Measurements from ENCODE around the gene GOLGA8R.
"Not testable (repeated sequence)": the region's sequence is repeated elsewhere in the genome, so short reads cannot be mapped to it uniquely, and the experiment has no call there.

The GOLGA8R gene, protein sequence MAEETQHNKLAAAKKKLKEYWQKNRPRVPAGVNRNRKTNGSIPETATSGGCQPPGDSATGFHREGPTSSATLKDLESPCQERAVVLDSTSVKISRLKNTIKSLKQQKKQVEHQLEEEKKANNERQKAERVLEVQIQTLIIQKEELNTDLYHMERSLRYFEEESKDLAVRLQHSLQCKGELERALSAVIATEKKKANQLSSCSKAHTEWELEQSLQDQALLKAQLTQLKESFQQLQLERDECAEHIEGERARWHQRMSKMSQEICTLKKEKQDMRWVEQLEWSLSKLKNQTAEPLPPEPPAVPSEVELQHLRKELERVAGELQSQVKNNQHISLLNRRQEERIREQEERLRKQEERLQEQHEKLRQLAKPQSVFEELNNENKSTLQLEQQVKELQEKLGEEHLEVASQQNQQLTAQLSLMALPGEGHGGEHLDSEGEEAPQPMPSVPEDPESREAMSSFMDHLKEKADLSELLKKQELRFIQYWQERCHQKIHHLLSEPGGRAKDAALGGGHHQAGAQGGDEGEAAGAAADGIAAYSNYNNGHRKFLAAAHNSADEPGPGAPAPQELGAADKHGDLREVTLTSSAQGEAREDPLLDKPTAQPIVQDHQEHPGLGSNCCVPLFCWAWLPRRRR

DNA sequence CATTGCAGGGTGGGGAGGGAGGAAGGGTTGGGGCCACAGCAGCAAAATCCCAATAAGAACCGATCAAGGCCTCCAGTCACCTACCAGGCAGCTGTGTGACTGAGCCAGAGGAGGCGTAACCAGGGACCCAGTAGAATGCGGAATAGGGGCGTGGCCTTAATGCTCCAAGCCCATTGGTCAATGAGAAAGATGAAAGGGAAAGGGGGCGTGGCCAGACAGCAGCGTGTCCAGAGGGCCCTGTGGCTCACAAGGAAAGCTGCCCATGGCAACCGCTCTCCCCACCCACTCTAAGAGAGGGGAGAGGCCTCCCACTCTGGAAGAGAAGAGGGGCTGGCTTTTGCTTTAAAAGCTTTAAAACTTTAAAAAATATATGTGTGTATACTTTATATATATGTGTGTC is at the start of gene GOLGA8R:
Gene GOLGA8R, minus strand, starts transcription at position 101 of the 400 bp plus-strand sequence. Its CDS starts 98 bp downstream, at position 3.
- in situ Hi-C loops (cut with MboI; ENCODE audit: low sequenced_read_pairs): not testable (repeated sequence)

DNA sequence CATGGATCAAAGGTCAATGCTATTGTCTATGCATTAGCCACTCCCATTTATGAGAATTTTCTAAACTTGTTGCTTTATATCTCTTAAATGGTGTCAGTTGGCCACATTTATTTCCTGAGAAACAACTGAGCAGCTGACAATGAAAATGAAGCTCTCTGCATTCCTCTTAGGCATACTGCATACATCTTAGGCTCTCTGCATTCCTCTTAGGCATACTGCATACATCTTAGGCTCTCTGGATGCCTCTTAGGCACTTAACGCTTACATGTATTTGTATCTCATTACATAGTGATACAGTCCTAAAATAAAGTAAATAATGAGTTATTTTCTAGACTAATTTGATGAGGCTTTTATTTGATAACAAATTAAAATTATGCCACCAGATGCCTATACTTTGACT is 49.8 kb upstream of the GOLGA8R start:
- in situ Hi-C loops (cut with MboI; ENCODE audit: low sequenced_read_pairs): not testable (repeated sequence)

DNA sequence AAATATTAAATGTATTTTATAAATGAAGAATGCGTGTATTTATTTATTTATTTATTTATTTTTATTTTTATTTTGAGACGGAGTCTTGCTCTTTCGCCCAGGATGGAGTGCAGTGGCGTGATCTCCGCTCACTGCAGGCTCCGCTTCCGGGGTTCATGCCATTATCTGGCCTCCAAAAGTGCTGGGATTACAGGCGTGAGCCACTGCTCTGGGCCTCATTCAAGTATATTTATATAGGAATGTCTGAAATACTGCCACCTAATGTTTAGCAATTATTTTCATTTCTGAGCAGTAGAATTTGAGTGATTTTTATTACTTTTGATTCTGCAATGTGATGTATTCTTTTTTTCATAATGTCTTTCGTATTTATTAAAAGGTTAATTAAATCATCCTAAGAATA is 48.1 kb upstream of the GOLGA8R start:
- in situ Hi-C loops (cut with MboI; ENCODE audit: low sequenced_read_pairs): not testable (repeated sequence)

DNA sequence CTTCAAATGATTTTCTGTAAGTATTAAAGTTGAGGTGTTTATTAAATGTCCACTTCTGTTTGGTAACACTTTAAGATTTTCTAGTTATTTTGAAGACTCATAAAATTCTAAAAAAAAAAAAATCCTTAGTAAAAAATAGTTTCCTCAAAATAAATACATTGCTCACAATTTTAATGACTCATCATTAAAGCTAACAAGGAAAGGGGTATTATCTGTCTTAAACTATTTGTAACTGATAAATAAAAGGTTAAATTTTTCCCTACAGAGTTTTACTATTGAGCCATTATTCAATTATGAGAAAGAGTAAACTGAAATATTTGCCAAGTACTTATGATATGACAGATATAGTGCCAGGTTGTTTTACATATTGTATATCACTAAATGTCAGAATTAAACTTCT is 38.6 kb upstream of the GOLGA8R start:
- in situ Hi-C loops (cut with MboI; ENCODE audit: low sequenced_read_pairs): not testable (repeated sequence)

DNA sequence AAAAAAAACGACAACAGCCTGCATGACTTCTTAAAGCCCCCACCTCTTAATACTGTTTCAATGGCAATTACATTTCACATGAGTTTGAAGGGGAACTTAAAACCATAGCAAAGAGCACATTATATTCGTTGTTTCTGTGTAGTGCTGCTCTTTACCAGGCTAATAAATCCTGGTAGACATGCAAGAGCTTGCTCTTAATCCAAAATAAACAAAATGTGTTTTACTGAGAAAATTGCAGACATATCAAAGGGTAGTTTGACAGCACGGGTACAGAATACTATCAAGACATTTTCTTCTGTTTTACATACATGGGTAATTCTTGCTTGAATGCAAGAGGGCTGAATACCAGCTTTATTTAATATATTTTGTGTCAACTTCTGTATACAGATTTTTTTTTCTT is 24.3 kb upstream of the GOLGA8R start:
- in situ Hi-C loops (cut with MboI; ENCODE audit: low sequenced_read_pairs): not testable (repeated sequence)

DNA sequence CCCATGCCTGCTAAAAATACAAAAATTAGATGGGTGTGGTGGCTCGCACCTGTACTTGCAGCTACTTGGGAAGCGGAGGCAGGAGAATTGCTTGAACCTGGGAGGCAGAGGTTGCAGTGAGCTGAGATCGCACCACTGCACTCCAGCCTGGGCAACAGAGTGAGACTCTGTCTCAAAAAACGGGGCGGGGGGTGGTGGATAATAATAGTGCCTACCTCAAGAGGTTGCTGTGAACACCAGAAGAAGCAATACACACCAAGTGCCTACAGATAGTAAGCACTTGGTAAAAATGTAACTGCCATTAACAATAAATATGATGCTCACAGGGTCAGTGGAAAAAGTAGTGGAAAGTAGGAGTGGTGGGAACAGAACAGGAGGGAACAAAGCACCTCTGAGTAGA is 21.8 kb upstream of the GOLGA8R start:
- in situ Hi-C loops (cut with MboI; ENCODE audit: low sequenced_read_pairs): not testable (repeated sequence)

DNA sequence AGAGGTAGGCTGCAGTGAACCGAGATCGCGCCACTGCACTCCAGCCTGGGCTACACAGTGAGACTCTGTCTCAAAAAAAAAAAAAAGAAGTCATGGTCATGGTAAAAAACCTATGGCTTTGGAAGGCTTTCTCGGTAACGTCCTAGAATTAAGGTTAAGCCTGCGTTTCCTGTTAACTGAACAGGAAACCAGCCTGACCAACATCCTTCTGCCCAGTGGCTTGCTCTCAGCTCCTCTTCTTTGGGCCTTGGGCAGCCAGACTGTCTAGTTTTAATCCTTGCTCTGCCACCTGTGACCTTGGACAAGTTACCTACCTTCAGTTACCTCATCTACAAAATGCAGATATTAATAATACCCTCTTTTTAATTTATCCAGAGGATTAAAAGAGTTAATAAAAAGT is 6.7 kb upstream of the GOLGA8R start:
- in situ Hi-C loops (cut with MboI; ENCODE audit: low sequenced_read_pairs): not testable (repeated sequence)

DNA sequence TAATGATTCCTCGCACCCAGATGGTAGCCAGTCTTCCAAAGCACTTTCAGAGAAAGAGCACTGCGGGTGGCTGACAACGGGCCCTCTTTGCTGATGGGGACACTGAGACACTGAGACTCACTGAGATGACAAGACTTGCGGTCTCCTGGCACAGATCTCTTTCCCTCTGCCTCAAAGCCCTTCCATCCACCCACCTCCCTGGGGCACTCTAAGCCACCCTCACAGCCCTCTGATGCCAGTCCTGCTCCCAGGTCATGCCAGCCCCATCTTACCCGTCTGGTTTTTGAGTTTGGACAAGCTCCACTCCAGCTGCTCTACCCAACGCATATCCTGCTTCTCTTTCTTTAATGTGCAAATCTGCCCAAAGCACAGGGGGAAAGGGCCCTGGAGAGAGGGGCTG is 6.4 kb downstream of the GOLGA8R start:
- in situ Hi-C loops (cut with MboI; ENCODE audit: low sequenced_read_pairs): not testable (repeated sequence)

DNA sequence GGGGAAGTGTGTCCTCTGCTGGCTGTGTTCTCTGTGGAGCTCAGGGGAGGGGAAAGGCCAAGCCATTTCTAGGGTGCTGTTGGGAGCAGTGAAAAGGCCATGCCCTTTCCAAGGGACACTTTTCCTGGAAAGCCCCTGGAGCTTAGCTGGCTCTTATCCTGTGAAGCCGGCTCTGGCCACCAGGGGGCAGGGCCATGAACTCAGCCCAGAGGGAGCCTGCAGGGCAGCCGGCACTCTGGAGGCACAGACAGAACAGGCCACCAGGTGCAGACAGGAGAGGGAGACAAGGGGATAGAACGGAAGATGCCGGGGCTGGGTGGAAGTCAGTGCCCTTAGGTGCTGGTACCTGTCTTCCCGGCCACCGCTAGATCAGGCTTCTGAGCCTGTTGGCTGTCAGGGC is 15.1 kb downstream of the GOLGA8R start:
- in situ Hi-C loops (cut with MboI; ENCODE audit: low sequenced_read_pairs): not testable (repeated sequence)

DNA sequence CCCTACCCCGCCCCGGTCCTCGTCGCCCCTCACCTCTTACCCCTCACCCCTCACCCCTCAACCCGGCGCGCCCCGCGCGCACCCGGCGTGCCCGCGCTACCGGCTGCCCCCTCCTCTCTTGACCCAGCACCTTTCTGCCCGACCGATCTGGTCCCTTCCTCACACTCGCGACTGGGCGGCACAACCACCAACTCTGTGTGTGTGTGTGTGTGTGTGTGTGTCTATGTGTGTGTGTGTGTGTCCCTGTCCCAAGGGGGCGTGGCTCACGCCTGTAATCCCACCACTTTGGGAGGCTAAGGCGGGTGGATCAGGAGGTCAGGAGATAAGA is 20.4 kb downstream of the GOLGA8R start:
- in situ Hi-C loops (cut with MboI; ENCODE audit: low sequenced_read_pairs): not testable (repeated sequence)

DNA sequence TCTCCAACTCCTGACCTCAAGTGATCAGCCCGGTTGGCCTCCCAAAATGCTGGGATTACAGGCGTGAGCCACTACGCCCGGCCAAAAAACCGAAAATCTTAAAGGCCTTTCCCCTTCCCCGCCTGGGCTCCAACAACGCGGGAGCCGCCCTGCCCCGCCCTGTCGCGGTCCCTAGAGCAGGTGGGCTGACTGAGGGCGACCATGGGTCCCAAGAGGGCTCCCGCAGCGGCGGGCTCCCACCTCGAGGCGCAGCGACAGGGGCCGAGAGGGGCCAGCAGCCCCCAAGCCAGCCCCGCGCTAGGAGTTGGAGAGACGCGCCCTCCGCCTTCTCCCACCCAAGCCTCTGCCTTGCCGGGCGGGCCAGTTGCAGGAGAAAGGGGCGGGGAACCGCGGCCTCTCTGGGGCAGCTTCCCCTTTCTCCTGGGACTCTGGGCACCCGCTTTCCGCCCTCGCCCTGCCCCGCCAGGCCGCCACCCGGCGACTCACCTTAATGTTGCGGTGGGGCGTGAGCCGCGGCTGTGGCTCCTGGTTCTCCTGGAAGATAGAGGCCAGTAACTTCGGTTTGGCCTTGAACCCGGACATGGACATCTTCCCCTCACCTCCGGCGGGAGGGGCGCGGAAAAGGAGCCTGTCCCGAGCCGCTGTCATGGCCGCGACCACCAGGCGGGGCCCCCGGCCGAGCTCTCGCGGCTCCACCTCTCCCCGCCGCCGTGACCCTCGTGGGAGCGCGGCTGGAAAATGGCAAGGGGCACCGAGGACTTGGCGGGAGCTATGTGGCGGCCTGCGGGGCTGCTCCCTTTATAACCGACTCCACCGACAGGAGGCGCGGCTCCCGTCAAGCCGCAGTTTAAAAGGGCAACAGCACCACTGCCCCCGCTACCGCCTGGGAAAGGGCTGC is 21.0 kb downstream of the GOLGA8R start, which contains the start of gene CHRFAM7A:
Gene CHRFAM7A, minus strand, starts transcription at position 775 of the 898 bp plus-strand sequence. CDS start 10,189 bp downstream, outside the sequence.
- in situ Hi-C loops (cut with MboI; ENCODE audit: low sequenced_read_pairs): not testable (repeated sequence)

DNA sequence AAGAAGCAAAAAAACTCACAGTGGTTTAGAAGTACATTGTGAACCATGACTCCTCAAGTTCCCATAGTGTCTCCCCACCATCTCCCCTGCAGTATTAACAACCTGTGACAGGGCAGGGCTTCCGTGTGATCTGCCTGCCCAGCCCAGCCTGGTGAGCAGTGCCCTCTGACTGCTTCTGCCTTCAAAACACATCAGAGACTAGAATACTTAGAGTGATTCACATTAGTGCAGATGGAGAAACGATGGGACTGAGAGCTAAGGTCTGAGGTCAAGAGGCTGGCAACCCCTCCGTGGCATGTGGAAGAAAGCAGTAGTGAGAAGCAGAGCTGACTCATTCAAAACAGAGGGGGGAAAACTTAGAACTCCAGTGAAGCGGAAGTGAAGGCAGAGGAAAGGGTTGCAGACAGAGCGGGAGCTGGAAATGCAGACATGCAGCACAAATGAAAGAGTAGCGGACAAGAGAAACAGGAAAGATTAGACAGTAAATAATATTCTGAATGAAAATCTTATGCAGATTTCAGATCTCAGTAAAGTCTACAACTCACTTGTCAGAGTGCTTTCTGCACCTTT is 27.7 kb downstream of the GOLGA8R start:
- in situ Hi-C loops (cut with MboI; ENCODE audit: low sequenced_read_pairs): not testable (repeated sequence)

DNA sequence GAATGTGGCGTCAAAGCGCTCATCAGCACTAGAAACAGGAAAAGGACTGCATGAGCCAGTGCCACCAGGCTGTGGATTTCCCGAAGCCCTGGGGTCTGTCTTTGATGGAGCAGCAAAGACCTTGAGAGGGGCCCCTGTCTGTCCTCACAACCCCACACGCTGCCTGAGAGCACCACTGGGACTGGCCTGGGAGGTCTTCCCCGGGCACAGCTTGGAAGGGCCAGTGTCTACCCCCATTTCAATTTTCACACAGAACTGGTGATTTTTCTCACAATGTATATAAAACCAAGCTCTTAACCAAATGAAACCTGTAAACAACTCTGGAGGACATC is 37.0 kb downstream of the GOLGA8R start:
- in situ Hi-C loops (cut with MboI; ENCODE audit: low sequenced_read_pairs): not testable (repeated sequence)

DNA sequence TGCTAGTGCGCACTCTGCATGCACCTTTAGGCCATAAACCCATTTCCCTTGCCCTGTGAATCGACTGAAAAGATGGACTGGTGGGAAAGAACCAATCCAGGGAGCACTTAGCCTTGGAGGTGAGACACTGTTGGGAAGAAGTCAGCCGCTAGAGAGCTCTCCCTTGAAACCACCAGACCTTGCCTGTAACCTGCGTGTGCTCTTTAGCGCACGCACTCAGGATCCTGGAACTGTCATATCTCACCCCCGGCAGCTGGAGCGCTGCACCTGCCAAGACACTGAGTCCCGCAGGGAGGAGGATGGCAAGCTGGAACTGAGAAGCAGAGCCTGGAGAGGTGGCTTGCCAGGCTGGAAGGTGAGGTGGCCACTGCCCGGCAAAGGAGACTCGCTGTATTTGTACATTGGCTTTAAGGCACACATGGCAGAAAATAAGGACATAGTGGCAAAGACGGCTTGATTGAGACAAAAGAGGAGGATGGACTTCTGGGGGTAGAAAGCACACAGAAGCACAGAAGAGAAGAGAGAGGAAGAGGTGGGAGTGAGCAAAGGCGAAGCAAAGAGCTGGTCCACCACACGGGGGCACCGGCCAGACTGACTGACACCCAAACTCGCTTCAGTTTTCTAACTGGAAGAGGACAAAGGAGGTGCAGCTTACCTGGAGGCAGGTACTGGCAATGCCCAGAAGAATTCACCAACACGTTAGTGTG is 37.5 kb downstream of the GOLGA8R start:
- in situ Hi-C loops (cut with MboI; ENCODE audit: low sequenced_read_pairs): not testable (repeated sequence)

DNA sequence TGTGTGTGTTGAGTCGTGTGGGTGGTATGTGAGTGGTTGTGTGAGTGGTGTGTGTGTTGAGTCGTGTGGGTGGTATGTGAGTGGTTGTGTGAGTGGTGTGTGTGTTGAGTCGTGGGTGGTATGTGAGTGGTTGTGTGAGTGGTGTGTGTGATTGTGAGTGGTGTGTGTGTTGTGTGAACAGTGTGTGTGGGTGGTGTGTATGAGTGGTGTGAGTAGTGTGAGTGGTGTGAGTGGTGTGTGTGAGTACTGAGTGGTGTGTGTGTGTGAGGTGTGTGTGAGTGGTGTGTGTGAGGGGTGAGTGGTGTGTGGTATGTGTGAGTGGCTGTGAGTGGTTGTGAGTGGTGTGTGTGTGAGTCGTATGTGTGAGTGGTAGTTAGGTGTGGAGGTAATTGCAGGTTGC is 38.2 kb downstream of the GOLGA8R start:
- in situ Hi-C loops (cut with MboI; ENCODE audit: low sequenced_read_pairs): not testable (repeated sequence)

DNA sequence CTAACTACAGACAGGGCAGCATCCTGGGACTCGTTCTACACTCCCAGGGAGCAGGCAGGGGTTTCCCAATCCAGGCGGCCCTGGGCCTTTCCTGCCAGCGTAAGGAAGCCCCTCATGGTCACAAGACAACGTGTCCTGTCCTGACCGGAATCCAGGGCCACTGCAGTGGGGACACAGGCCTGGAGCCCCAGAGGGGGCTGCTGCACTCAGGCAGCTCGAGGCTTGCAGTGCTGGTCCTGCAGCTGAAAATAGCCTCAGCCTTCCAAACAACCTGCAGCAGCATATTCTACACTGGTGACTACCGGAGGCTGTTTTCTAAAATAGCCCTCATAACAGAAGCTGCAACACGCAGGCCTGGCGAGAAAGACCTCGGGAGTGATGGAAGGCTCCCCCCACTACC is 39.2 kb downstream of the GOLGA8R start:
- in situ Hi-C loops (cut with MboI; ENCODE audit: low sequenced_read_pairs): not testable (repeated sequence)

DNA sequence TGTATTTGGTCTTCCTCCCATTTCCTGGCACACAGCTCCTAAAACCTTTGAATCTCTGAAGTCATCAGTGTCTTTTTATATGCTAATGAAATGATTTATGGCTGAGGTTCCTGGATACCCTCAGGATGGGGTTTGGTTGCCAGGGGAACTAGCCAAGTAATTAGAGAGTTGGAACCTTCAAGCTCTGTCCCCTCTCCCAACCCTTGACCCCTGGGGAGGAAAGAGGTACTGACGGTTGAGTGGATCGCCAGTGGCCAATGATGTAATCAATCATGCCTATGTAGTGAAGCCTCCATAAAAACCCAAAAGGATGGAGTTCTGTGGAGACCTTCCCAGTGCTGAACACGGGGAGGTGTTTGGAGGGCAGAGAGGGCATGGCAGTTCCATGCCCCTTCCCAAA is 45.8 kb downstream of the GOLGA8R start:
- in situ Hi-C loops (cut with MboI; ENCODE audit: low sequenced_read_pairs): not testable (repeated sequence)

DNA sequence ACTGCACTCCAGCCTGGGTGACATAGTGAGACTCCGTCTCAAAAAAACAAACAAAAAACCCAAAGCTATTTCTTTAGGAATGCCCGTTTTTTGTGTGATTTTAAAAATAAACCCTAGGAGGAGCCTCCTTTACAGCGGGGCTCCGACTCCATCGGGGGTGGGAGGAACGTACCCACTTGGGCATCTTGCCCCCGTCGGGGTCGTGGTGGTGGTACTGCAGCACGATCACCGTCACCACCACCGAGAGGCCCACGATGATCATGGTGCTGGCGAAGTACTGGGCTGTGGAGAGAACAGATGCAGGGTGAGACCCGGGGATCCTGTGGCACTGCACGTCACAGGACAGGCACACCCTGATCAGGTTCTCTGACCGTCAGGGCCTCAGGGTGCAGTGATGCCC is 46.8 kb downstream of the GOLGA8R start:
- in situ Hi-C loops (cut with MboI; ENCODE audit: low sequenced_read_pairs): not testable (repeated sequence)

DNA sequence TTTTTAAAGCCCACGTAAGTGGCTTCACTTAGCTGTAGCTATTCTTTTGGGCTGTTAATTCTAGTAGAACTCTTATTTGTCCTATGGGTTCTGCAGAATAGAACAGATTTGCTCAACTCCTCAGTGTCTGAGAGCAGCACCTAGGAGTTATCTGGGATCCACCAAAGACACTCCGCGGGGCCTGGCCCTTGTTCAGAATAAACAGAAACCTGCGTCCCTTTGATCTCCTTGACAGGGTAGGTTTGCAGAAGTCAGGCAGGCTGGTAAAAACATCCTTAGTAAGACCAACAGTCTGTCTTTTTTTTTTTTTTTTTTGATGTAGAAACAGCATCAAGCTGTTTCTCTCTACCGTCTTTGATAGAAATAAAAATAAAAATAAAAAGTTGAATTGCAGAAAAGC is 52.7 kb downstream of the GOLGA8R start:
- in situ Hi-C loops (cut with MboI; ENCODE audit: low sequenced_read_pairs): not testable (repeated sequence)

DNA sequence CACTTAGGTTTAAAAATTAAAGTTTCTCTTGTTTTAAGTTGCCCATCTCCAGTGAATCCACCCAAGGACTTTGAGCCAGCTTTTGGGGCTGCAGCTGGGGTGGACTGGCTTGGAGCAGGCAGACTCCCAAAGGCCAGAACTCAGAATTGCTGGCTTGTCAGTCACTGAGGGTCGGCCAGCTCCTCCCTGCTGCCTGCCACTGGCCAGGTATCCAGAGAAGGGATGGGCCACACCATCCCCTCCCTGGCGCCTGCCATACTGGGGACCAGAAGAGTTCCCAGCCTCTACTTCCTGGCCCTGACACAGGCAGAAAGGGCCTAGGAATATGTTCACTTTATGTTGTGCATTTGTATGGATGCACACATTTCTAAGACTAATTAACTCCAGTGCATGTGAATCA is 53.1 kb downstream of the GOLGA8R start:
- in situ Hi-C loops (cut with MboI; ENCODE audit: low sequenced_read_pairs): not testable (repeated sequence)
